Measurements from ENCODE around the gene CERS4. TPM values are rescaled to one million over a fixed set of nuclear protein-coding genes. Genes with fewer than 3 reads are reported as not detected.

Gene CERS4
- total and polyA plus RNA-seq, 2 experiments from 2014 or later, result not detected

DNA sequence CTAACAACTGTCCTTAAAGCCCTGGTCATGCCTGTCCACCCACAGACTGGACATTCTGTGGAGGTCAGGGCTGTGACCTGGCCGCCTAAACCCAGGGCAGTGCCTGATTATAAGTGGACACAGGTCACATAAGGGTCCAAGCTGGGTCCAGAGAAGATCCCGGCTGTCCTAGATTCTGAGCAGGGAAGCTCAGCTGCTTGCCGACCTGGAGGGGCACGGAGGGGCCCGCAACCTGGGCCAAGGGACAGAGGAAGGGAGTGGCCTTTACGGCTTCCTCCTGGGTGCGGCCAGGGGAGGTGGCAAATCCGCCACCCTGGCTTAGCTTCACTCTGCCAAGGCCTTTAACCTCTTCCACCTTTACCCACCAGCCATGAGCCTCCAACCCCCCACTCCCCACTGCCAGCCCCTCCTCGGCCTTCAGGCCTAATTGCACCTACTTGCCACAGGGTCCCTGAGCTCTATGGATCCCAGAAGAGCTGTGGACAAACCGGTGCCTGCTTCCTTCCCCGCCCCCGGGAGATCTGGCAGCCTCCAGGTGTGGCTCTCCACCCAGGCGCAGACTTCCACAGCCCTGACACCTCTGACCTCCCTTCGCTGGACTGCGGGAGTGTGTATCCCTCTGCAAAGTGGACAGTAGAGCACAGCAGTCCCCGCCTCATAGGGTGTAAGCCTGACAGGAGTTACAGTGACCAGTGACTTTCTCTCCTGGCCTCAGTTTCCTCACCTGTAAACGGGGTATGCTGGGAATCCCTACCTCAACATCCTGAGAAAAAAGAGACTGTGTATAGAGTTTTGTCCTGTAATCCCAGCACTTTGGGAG is 97.3 kb downstream of the CERS4 start:
- in situ Hi-C loops (cut with MboI), result no loop called here
- H2AFZ ChIP-seq, result no peak overlapping the region
- 84 to 87% methylated on average over 17 of the region's 17 CpGs for WGBS, 2 experiments (ENCODE audit: low coverage in 1 of 2, low lambda C conversion rate in 2 of 2, missing lambda C conversion rate in 2 of 2)
- peaks cover 15% of the 10 kb centered on the region for H3K4me1 ChIP-seq (ENCODE audit: insufficient read depth)
- no peak overlapping the region for H3K9ac ChIP-seq
- no peaks in the 10 kb centered on the region for H4K20me1 ChIP-seq (ENCODE audit: insufficient read depth)
- no peak overlapping the region for H3K4me3 ChIP-seq
- H3K27me3 ChIP-seq (replicated peaks; ENCODE audit: insufficient read depth), result no peaks in the 10 kb centered on the region
- H3K9me2 ChIP-seq (ENCODE audit: insufficient read depth), result no peaks in the 10 kb centered on the region
- H3K79me2 ChIP-seq (ENCODE audit: insufficient read depth), result no peaks in the 10 kb centered on the region
- no peak for TF ChIP-seq EZH2phosphoT487 (IDR thresholded peaks at IDR 0.05; ENCODE audit: insufficient read depth, low read depth)
- TF ChIP-seq EZH2 (IDR thresholded peaks at IDR 0.05; ENCODE audit: insufficient read depth, poor library complexity, severe bottlenecking), result no peak
- H3K27ac ChIP-seq, result no peak overlapping the region
- H3F3A ChIP-seq (ENCODE audit: insufficient read depth), result no peaks in the 10 kb centered on the region
- no peak overlapping the region for H3K4me2 ChIP-seq (ENCODE audit: unreplicated experiment)
- no peaks in the 10 kb centered on the region for H3K36me3 ChIP-seq (ENCODE audit: low read depth)
- no peak for DNase-seq
- no peaks in the 10 kb centered on the region for H3K9me3 ChIP-seq (ENCODE audit: low read depth)

DNA sequence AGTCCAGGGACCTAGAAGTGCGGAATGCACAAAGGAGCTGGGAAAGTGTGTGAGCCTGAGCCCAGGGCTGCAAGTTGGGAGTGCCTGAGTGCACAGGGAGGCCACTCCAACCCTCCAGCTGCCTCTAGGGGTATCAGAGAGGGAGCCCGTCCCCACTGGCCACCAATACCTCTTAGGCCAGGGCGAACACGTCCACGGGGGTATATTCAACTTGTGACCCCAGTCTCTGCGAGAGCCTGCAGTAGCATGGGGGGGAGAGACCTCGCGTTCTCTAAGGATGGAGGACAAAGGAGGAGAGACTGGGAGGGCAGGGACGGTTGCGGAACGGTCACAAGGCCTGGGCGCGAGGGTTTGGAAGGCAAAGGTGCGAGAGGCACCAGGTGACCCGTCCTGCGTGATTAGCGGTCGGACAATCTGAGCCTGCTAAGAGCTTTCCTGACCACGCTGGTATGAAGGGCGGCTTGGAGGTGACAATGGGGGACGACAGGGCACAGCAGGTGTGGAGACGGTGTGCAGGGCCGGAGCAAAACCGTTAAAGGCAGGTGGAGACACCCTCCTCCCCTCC is 98.3 kb downstream of the CERS4 start:
- Histone ChIP-seq H3K27ac (no peak overlapping the region), H3K4me1 (ENCODE audit: insufficient read depth) (peaks cover 15% of the 10 kb centered on the region), H3K4me2 (ENCODE audit: unreplicated experiment) (peak overlapping the region; percentile 82)

DNA sequence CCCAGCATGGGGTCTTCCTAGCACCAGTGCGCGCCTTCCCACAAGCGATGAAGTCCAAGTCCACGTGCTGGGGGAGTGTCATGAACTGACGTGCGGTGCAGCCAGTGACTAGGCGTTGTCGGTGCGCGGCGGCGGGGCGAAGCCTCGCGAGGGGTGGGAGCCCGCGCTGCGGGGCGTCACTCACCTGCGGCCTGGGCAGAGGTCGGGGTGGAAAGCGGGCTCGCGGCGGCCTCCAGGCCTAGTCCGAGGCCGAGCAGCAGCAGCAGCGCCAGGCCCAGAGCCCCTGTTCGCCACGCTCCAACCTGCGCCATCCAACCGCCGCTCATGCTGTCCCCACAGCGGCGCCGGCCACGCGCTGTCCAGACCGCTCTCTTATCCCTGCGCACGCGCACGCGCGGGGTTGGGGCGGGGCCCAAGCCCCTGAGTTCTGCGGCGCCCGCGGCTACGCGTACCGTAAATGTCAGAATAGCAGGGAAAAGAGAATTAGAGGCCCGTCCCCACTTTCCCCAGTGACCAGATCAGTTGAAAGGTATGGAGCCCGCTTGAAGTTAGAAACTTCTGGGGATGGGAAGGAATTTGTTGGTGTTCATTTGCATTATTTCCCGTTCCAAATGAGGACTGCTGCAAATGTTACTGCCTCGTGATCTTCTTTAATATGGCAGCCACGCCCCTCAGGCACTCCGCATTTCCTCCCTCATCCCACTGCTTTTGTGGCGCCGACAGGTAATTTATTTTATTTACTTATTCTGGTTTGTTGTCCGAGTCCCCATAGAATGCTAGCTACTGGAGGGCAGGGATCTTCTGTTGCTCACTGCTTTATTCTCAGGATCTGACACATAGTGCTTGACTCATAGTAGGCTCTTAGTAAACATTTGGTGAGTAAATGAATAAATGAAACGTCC is 99.0 kb downstream of the CERS4 start, which contains the start of gene CD320:
Gene CD320, minus strand, starts transcription at position 394 of the 902 bp plus-strand sequence. Its CDS starts 68 bp downstream, at position 326.
- peak within 1 kb of the TSS; percentile 66 for H3K4me3 ChIP-seq
- in situ Hi-C loops (cut with MboI), result no loop called here
- TF ChIP-seq EZH2 (IDR thresholded peaks at IDR 0.05; ENCODE audit: insufficient read depth, poor library complexity, severe bottlenecking), result no peak
- TF ChIP-seq EZH2phosphoT487 (IDR thresholded peaks at IDR 0.05; ENCODE audit: insufficient read depth, low read depth), result no peak
- peak; percentile 95 for DNase-seq
- H3K9me3 ChIP-seq (ENCODE audit: low read depth), result no peaks in the 10 kb centered on the region
- H3K36me3 ChIP-seq (ENCODE audit: low read depth), result no peaks in the 10 kb centered on the region
- H3K27me3 ChIP-seq (replicated peaks; ENCODE audit: insufficient read depth), result no peaks in the 10 kb centered on the region
- no peaks in the 10 kb centered on the region for H3K9me2 ChIP-seq (ENCODE audit: insufficient read depth)
- no peaks in the 10 kb centered on the region for H3F3A ChIP-seq (ENCODE audit: insufficient read depth)
- H3K79me2 ChIP-seq (ENCODE audit: insufficient read depth), result no peaks in the 10 kb centered on the region
- peaks cover 15% of the 10 kb centered on the region for H3K4me1 ChIP-seq (ENCODE audit: insufficient read depth)
- H3K4me2 ChIP-seq (ENCODE audit: unreplicated experiment), result peak within 1 kb of the TSS; percentile 82
- peak within 1 kb of the TSS; percentile 64 for H2AFZ ChIP-seq
- no peaks in the 10 kb centered on the region for H4K20me1 ChIP-seq (ENCODE audit: insufficient read depth)
- peak within 1 kb of the TSS; percentile 75 for H3K9ac ChIP-seq
- H3K27ac ChIP-seq, result peak within 1 kb of the TSS; percentile 37
- 1 to 2% methylated on average over 58 to 63 of the region's 63 CpGs for WGBS, 2 experiments (ENCODE audit: low coverage in 1 of 2, low lambda C conversion rate in 2 of 2, missing lambda C conversion rate in 2 of 2)

More for the DNA sequence above, 98.3 kb downstream of the CERS4 start:
- peak overlapping the region; percentile 66 for H3K4me3 ChIP-seq
- no peaks in the 10 kb centered on the region for H3K79me2 ChIP-seq (ENCODE audit: insufficient read depth)
- TF ChIP-seq EZH2 (IDR thresholded peaks at IDR 0.05; ENCODE audit: insufficient read depth, poor library complexity, severe bottlenecking), result no peak
- no peak for TF ChIP-seq EZH2phosphoT487 (IDR thresholded peaks at IDR 0.05; ENCODE audit: insufficient read depth, low read depth)
- H3K9me3 ChIP-seq (ENCODE audit: low read depth), result no peaks in the 10 kb centered on the region
- no peaks in the 10 kb centered on the region for H3F3A ChIP-seq (ENCODE audit: insufficient read depth)
- H2AFZ ChIP-seq, result peak overlapping the region; percentile 64
- H3K9me2 ChIP-seq (ENCODE audit: insufficient read depth), result no peaks in the 10 kb centered on the region
- H3K9ac ChIP-seq, result peak overlapping the region; percentile 75
- no peaks in the 10 kb centered on the region for H3K27me3 ChIP-seq (replicated peaks; ENCODE audit: insufficient read depth)
- in situ Hi-C loops (cut with MboI), result no loop called here
- WGBS, 2 experiments (ENCODE audit: low coverage in 1 of 2, low lambda C conversion rate in 2 of 2, missing lambda C conversion rate in 2 of 2), result 6 to 11% methylated on average over 24 of the region's 24 CpGs
- no peaks in the 10 kb centered on the region for H3K36me3 ChIP-seq (ENCODE audit: low read depth)
- no peaks in the 10 kb centered on the region for H4K20me1 ChIP-seq (ENCODE audit: insufficient read depth)
- DNase-seq, result peak; percentile 42

GRCh38 chr19:8308891-8309291 is 99.7 kb downstream of the CERS4 start:
- H4K20me1 ChIP-seq (ENCODE audit: insufficient read depth), result no peaks in the 10 kb centered on the region
- H3K27me3 ChIP-seq (replicated peaks; ENCODE audit: insufficient read depth), result no peaks in the 10 kb centered on the region
- no peak for DNase-seq
- H3K27ac ChIP-seq, result peak overlapping the region; percentile 37
- no peaks in the 10 kb centered on the region for H3K79me2 ChIP-seq (ENCODE audit: insufficient read depth)
- H3F3A ChIP-seq (ENCODE audit: insufficient read depth), result no peaks in the 10 kb centered on the region
- H3K4me1 ChIP-seq (ENCODE audit: insufficient read depth), result peaks cover 15% of the 10 kb centered on the region
- in situ Hi-C loops (cut with MboI), result no loop called here
- H3K4me2 ChIP-seq (ENCODE audit: unreplicated experiment), result peak overlapping the region; percentile 82
- 53 to 55% methylated on average over 17 of the region's 17 CpGs for WGBS, 2 experiments (ENCODE audit: low coverage in 1 of 2, low lambda C conversion rate in 2 of 2, missing lambda C conversion rate in 2 of 2)
- H3K4me3 ChIP-seq, result peak overlapping the region; percentile 66; the same call in 1 of the 2 replicates
- H3K9me3 ChIP-seq (ENCODE audit: low read depth), result no peaks in the 10 kb centered on the region
- no peak overlapping the region for H2AFZ ChIP-seq
- no peaks in the 10 kb centered on the region; the same call in 1 of the 2 replicates for H3K36me3 ChIP-seq (ENCODE audit: low read depth)
- no peaks in the 10 kb centered on the region for H3K9me2 ChIP-seq (ENCODE audit: insufficient read depth)
- peak overlapping the region; percentile 75 for H3K9ac ChIP-seq
- TF ChIP-seq EZH2phosphoT487 (IDR thresholded peaks at IDR 0.05; ENCODE audit: insufficient read depth, low read depth), result no peak
- TF ChIP-seq EZH2 (IDR thresholded peaks at IDR 0.05; ENCODE audit: insufficient read depth, poor library complexity, severe bottlenecking), result no peak
